GM18520 (cell line): ENCODE results near the gene GFPT2.

Experiments used
- ATAC-seq: cut with Tn5 transposase; IDR thresholded peaks from one replicate; pipeline ENCODE4 v1.9.1; 2021; ENCODE audit not compliant: unreplicated experiment

GFPT2 gene

GRCh38 chr5:180352116-180353047, 754 bp downstream of the GFPT2 start:
- no peak for ATAC-seq

- ATAC-seq: no peak
Measured at GRCh38 chr5:180350711-180351465, 2.2 kb downstream of the GFPT2 start.

GRCh38 chr5:180350296-180350695, 2.8 kb downstream of the GFPT2 start:
- no peak for ATAC-seq

- no peak for ATAC-seq
Measured at GRCh38 chr5:180349391-180349790, 3.7 kb downstream of the GFPT2 start.

- no peak for ATAC-seq
Measured at GRCh38 chr5:180348336-180348735, 4.8 kb downstream of the GFPT2 start.

GRCh38 chr5:180347702-180348101, 5.4 kb downstream of the GFPT2 start:
- ATAC-seq: no peak

GRCh38 chr5:180346358-180346757, 6.8 kb downstream of the GFPT2 start:
- ATAC-seq: no peak

- no peak for ATAC-seq
Measured at GRCh38 chr5:180345781-180346180, 7.4 kb downstream of the GFPT2 start.

GRCh38 chr5:180345186-180345585, 8.0 kb downstream of the GFPT2 start:
- no peak for ATAC-seq

- ATAC-seq: no peak
Measured at GRCh38 chr5:180344696-180344999, 8.5 kb downstream of the GFPT2 start.

GRCh38 chr5:180343831-180344695, 9.1 kb downstream of the GFPT2 start:
- no peak for ATAC-seq

- no peak for ATAC-seq
Measured at GRCh38 chr5:180343110-180343830, 9.9 kb downstream of the GFPT2 start.

- no peak for ATAC-seq
Measured at GRCh38 chr5:180341595-180341994, 11.5 kb downstream of the GFPT2 start.

- ATAC-seq: no peak
Measured at GRCh38 chr5:180340856-180341255, 12.3 kb downstream of the GFPT2 start.

- no peak for ATAC-seq
Measured at GRCh38 chr5:180339583-180340183, 13.5 kb downstream of the GFPT2 start.

GRCh38 chr5:180338001-180338707, 15.0 kb downstream of the GFPT2 start:
- ATAC-seq: no peak

GRCh38 chr5:180336234-180337020, 16.7 kb downstream of the GFPT2 start:
- no peak for ATAC-seq

- no peak for ATAC-seq
Measured at GRCh38 chr5:180335614-180336233, 17.4 kb downstream of the GFPT2 start.
